T-helper 1 cell treated with Interleukin-12 subunit alpha and Interleukin-12 subunit beta and Interleukin-4 antibody, amounts not matched to agents 30 ng/mL and 1 ng/mL, for 36 hours (primary cell): ENCODE results near the gene SBNO2. TPM values are rescaled to one million over a fixed set of nuclear protein-coding genes. Genes with fewer than 3 reads are reported as not detected.

Source experiments
- intact Hi-C: fragments of 100-400 bp; cut with micrococcal nuclease; formaldehyde crosslinking; loops from one replicate; pipeline ENCODE4 v1.15.1; 2024
- total RNA-seq: library from RNA; stranded (reverse); gene quantifications from 2 replicates; pipeline ENCODE4 v1.2.3, GENCODE V29; 2022

SBNO2 gene
- total RNA-seq, 1 donor from 2014 or later, result 164 TPM

GRCh38 chr19:1154731-1155351 is 19.2 kb downstream of the SBNO2 start:
- intact Hi-C loops, result no loop called here

GRCh38 chr19:1153891-1154730 is 20.0 kb downstream of the SBNO2 start:
- intact Hi-C loops, result no loop called here

- intact Hi-C loops, result no loop called here
These were observed 22.0 kb downstream of the SBNO2 start for GRCh38 chr19:1151917-1152587.

- intact Hi-C loops, result no loop called here
These were observed 22.9 kb downstream of the SBNO2 start for GRCh38 chr19:1151037-1151724.

GRCh38 chr19:1150333-1151036 is 23.6 kb downstream of the SBNO2 start:
- intact Hi-C loops, result no loop called here

DNA sequence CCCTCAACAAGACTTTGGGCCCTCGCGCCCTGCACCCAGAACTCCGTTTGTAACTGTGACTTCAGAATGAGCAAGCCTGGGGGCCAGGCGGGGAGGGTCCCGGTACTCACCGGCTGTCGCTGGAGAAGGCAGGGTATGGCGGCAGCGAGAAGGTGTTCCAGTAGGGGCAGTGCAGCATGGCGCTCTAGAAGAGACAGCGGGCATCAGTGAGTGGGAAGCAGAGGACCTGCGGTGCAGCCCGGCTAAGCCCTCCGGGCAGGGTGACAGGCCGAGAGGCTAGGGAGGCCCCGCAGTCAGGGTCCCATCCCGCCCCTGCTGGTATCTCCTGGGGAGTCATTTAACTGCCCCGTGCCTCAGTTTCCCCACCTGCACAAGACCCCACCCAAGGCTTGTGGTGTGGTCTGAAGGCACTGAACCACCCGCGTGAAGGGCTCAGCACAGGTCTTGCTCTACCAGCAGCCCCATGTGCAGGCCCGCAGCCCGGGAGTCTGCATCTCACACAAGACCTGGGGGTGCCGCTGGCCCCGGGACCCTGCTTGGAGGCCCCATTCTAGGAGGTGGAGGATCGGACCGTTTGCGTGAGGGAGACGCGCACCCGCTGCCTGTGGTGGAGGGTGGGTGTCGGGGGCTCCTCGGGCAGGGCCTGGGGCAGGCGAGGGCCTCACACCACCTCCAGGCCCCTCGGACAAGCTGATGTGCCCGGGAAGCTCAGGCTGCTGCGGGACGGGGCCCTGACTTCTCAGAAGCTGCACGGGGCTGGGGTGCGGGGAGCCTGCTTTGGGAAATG is 24.6 kb downstream of the SBNO2 start:
- intact Hi-C loops, result no loop called here

GRCh38 chr19:1147934-1148549 is 26.0 kb downstream of the SBNO2 start:
- intact Hi-C loops, result no loop called here

DNA sequence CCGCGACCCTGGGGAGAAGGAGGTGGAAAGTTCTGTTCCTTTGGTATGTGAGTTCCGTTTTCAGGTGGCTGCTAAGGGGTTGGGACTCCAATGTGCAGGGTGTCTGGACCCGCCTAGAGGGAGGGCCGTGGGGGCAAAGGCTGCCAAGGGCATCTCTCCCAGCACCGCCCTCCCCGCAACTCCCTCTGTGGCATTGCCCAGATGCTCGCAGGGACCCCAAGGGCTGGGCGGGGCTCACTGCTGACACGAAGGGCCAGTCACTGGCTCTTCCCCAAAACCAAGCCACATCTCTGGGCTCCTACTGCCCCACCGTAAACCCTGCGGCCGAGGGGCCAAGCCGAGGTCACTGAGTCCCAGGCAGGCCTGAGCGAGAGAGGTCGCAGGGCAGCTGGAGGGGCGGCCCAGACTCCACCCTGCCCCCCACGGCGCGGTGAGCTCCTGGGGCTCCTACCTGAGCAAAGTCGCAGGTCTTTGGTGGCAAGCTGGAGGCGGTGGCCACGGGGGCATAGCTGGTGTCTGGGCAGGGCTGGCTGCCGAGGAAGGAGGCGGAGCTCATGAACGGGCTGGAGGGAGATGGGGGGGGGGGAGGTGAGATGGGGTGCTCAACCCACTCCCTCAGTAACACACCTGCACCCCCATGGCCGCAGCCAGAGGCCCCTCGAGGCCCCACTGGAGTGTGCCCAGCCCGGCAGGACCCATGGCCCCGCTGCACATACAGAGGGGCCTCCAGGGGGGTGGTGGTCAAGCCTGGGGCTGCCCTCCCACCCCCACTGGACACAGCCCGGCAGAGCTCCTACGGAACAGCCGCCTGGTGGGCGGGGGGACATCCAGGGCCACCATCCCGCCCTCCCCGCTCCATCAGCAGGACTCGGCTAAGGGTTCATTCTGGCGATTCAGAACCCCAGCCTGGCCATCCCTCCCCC is 26.9 kb downstream of the SBNO2 start:
- intact Hi-C loops, result no loop called here

GRCh38 chr19:1146412-1146699 is 27.7 kb downstream of the SBNO2 start:
- intact Hi-C loops, result no loop called here

DNA sequence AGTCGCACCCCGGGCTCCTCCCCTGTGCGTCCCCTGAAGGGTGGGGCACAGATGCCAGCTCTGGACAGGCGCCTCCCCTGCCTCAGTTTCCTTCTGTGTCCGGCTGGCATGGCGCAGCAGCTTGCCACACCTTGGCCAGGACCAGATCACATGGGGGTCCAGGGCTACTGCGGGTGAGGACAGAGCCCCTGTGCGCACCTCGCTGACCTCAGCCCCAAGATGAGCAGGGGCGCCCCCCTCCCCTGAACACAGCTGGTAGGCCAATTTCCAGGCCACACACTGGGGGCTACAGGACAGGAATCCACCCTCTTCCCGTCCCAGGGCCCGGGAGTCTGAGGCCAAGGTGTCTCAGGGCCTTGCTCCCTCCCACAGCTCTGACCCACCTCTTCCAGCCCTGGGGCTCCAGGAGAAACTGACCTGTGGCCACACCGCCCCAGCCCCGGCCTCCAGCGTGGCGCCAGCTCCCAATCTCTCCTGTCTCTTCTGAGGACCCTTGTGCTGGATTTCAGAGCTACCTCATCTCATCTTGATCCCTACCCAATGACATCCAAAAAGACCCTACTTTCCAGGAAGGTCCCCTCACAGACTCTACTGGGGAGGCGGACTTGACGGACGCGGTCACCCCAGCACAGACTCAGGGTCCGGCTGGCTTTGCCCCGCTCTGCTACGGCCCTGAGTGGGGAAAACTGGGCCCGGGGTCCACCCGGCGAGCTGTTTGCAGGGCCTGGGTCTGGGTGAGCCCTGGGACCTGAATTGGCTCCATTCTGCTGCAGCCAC is 28.2 kb downstream of the SBNO2 start:
- intact Hi-C loops, result no loop called here

DNA sequence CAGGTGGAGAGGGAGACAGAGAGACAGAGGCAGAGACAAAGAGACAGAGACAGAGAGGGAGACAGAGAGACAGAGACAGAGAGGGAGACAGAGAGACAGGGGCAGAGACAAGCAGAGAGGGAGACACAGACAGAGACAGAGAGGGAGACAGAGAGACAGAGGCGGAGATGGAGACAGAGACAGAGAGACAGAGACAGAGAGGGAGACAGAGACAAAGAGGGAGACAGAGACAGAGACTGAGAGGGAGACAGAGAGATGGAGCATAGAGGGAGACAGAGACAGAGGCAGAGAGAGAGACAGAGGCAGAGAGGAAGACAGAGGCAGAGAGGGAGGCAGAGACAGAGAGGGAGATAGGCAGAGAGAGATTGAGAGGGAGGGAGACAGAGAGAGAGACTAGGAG is 29.3 kb downstream of the SBNO2 start:
- intact Hi-C loops, result no loop called here

DNA sequence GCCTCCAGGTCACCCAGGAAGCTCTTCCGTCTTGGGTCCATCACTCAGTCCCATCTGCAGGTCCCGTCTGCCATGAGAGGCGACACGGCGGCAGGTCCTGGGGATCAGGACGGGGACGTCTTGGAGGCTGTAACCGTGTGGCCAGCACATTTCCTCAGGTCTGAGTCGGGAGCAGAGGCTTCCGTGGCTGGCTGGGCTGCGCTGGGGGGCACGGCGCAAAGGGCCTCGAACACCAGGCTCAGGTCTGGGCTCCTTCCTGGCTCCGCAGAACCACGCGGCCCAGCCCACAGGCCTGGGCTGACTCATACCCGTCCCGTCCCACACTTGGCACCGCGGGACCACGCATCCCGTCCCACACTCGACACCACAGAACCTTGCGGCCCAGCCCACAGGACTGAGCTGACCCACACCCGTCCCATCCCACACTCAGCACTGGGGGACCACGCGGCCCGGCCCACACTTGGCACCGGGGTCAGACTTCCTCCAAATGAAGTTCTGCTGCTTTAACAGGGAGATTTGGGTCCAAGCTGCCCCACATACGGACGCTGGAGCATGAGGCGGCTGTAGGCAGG is 30.2 kb downstream of the SBNO2 start:
- intact Hi-C loops, result no loop called here

DNA sequence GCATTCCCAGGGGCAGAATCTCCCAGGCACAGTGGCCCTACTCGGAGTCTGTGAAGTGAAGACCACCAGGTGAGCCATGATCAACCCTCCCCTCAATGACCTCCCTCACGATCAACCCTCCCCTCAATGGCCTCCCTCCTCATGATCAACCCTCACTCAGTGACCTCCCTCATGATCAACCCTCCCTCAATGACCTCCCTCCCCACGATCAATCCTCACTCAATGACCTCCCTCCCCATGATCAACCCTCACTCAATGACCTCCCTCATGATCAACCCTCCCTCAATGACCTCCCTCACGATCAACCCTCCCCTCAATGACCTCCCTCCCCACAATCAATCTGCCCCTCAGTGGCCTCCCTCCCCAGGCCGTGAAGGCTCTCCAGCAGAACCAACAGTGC is 32.1 kb downstream of the SBNO2 start:
- intact Hi-C loops, result no loop called here

DNA sequence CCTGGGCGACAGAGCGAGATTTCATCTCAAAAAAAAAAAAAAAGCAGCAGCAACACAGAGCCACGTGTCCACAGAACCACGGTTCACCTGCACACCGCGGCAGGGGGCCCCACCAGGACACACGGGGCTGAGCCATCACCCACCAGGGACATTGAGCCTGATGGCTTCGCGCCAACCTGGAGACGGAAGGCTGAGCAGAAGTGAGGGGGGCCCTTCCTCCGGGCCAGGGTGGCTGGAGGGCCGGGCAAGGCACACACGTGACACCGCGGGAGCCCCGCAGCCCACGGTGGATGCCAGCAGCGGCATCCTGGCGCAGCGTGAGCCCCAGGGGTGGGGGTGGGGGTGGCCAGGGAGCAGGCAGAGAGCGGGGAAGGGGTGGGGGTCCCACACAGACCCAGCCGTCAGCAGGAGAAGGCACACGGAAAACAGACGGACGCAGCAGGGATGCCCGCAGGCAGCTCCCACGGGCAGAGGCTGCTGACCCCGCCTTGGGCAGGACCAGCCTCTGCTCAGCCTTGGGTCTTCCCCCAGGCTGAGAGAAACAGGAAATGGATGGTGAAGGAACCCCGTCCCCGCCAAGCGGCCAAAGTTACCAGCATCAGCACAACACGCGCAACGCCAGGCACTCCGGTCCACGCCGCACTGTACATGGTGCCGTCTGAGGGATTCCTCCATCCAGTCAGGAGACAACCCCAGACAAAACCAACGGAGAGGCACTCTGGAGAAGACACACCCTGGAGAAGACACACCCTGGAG is 33.6 kb downstream of the SBNO2 start:
- intact Hi-C loops, result no loop called here

- intact Hi-C loops, result no loop called here
These were observed 34.9 kb downstream of the SBNO2 start for GRCh38 chr19:1139126-1139525.

GRCh38 chr19:1138121-1138520 is 35.9 kb downstream of the SBNO2 start:
- intact Hi-C loops, result no loop called here

DNA sequence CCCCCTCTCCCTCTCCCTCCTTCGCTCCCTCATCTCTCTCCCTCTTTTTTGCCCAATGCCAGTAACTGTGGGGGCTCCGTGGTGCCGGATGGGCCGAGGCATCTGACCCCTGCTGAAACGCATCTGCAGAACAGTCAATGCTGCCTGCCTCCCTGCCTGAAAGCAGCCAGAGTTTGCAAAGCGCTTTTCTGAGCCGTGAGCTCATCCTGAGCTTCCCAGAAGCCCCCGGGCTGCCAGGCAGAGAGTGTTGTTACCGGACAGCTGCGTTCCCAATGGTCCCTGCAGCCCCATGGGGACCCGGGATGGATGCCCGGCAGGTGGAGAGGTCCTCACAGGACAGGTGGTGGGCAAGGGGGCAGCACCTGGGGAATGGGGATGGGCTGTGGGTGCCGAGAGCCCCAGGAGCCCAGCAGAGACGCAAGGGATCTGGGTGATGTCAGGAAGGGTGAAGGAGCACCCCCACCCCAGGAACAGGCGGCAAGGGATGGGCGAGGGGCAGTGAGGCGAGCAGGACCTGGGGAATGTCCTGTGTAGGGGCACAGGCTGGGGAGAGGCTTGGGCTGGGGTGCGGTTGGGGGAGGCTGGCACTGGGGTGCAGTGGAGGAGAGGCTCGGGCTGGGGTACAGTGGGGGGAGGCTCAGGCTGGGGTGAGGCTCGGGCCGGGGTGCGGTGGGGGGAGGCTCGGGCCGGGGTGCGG is 37.3 kb downstream of the SBNO2 start:
- intact Hi-C loops, result no loop called here
